Smooth muscle cell (in vitro differentiated cells): ENCODE data around the gene HOXA13. TPM values are rescaled to one million over a fixed set of nuclear protein-coding genes. Genes with fewer than 3 reads are reported as not detected.

Experiments used
- DNase-seq: peaks from one replicate; lab custom pipeline; 2025; ENCODE audit not compliant: unreplicated experiment; lab: John Stamatoyannopoulos, UW
- H2AFZ ChIP-seq: fragments of 200-600 bp; sonication (generic); 2 replicates; pipeline ENCODE4 v1.6.0; 2016; ENCODE audit warnings: antibody characterized with exemption, low read depth, mild to moderate bottlenecking
- H3F3A ChIP-seq: fragments of 200-600 bp; sonication (generic); 2 replicates; pipeline ENCODE4 v1.6.0; 2017; ENCODE audit warnings: antibody characterized with exemption, low read depth
- H3K27ac ChIP-seq: fragments of 200-600 bp; sonication (generic); 2 replicates; pipeline ENCODE4 v1.5.1; 2016; ENCODE audit warnings: low read depth, mild to moderate bottlenecking
- H3K27me3 ChIP-seq: fragments of 200-600 bp; sonication (generic); 2 replicates; pipeline ENCODE4 v1.6.1; 2016; ENCODE audit warnings: low read depth, mild to moderate bottlenecking
- H3K36me3 ChIP-seq: fragments of 200-600 bp; sonication (generic); 2 replicates; pipeline ENCODE4 v1.5.1; 2016; ENCODE audit warnings: low read depth
- H3K4me1 ChIP-seq: fragments of 200-600 bp; sonication (generic); 2 replicates; pipeline ENCODE4 v1.5.1; 2016; ENCODE audit warnings: low read depth
- H3K4me2 ChIP-seq: fragments of 200-600 bp; sonication (generic); 2 replicates; pipeline ENCODE4 v1.6.0; 2016; ENCODE audit warnings: mild to moderate bottlenecking
- H3K4me3 ChIP-seq: fragments of 200-600 bp; sonication (generic); 2 replicates; pipeline ENCODE4 v1.5.1; 2016; ENCODE audit warnings: mild to moderate bottlenecking
- H3K79me2 ChIP-seq: fragments of 200-600 bp; sonication (generic); 2 replicates; pipeline ENCODE4 v1.6.0; 2016; ENCODE audit warnings: low read depth, mild to moderate bottlenecking
- H3K9ac ChIP-seq: fragments of 200-600 bp; sonication (generic); 2 replicates; pipeline ENCODE4 v1.6.0; 2016; ENCODE audit warnings: low read depth
- H3K9me3 ChIP-seq: fragments of 200-600 bp; sonication (generic); replicated peaks from 2 replicates; pipeline ENCODE4 v1.5.1; 2016; ENCODE audit warnings: low read depth
- H4K20me1 ChIP-seq: fragments of 200-600 bp; sonication (generic); 2 replicates; pipeline ENCODE4 v1.6.0; 2016; ENCODE audit warnings: low read depth
- WGBS: methylation state at CpG from one replicate; pipeline ENCODE4 v1.1.7; 2016; ENCODE audit warnings: low lambda C conversion rate; 5-methylcytosine and 5-hydroxymethylcytosine counted together
- polyA plus RNA-seq: library from polyadenylated mRNA; unstranded; fragments of >200 nt; fragmentation: Nextera tagmentation; extraction: Ambion mirVana; gene quantifications from 2 replicates; pipeline ENCODE4 v1.2.1, GENCODE V29; 2016
- total RNA-seq: library from RNA; depleted of rRNA; stranded (reverse); fragments of >200 nt; gene quantifications from 2 replicates; pipeline ENCODE4 v1.2.3, GENCODE V29; 2014
- TF ChIP-seq, protein P1 (sequence below): fragments of 200-600 bp; sonication (generic); IDR thresholded peaks from 2 replicates; pipeline ENCODE4 v1.5.1; 2017; ENCODE audit warnings: borderline replicate concordance, mild to moderate bottlenecking, antibody characterized with exemption; ENCODE audit not compliant: insufficient read depth, poor library complexity, severe bottlenecking

Gene HOXA13
- total and polyA plus RNA-seq, 2 experiments from 2014 or later = 10.0 to 14.2 TPM

GRCh38 chr7:27179503-27180430, 20.1 kb downstream of the HOXA13 start:
- Histone ChIP-seq H3K4me1 (peaks cover 7% of the 10 kb centered on the region), H3K27me3 (no peaks in the 10 kb centered on the region), H3F3A (no peaks in the 10 kb centered on the region), H3K9ac (peak overlapping the region; percentile 75), H3K4me3 (peak overlapping the region; percentile 67), H3K27ac (peak overlapping the region; percentile 95), H3K9me3 (no peaks in the 10 kb centered on the region), H4K20me1 (peaks cover 24% of the 10 kb centered on the region), H3K4me2 (peak overlapping the region; percentile 89), H3K36me3 (no peaks in the 10 kb centered on the region), H3K79me2 (peaks cover 80% of the 10 kb centered on the region), H2AFZ (peak overlapping the region; percentile 74)
- DNase-seq = peak; percentile 71
- 4% methylated on average over 56 of the region's 56 CpGs for WGBS
- TF ChIP-seq, protein P1, sequence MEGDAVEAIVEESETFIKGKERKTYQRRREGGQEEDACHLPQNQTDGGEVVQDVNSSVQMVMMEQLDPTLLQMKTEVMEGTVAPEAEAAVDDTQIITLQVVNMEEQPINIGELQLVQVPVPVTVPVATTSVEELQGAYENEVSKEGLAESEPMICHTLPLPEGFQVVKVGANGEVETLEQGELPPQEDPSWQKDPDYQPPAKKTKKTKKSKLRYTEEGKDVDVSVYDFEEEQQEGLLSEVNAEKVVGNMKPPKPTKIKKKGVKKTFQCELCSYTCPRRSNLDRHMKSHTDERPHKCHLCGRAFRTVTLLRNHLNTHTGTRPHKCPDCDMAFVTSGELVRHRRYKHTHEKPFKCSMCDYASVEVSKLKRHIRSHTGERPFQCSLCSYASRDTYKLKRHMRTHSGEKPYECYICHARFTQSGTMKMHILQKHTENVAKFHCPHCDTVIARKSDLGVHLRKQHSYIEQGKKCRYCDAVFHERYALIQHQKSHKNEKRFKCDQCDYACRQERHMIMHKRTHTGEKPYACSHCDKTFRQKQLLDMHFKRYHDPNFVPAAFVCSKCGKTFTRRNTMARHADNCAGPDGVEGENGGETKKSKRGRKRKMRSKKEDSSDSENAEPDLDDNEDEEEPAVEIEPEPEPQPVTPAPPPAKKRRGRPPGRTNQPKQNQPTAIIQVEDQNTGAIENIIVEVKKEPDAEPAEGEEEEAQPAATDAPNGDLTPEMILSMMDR = peak; percentile 87

GRCh38 chr7:27179030-27179429, 20.9 kb downstream of the HOXA13 start:
- peaks cover 7% of the 10 kb centered on the region for H3K4me1 ChIP-seq
- H2AFZ ChIP-seq = peak overlapping the region; percentile 74
- H3K4me3 ChIP-seq = peak overlapping the region; percentile 67
- no peaks in the 10 kb centered on the region for H3F3A ChIP-seq
- H3K27ac ChIP-seq = peak overlapping the region; percentile 95
- peaks cover 24% of the 10 kb centered on the region for H4K20me1 ChIP-seq
- 17% methylated on average over 14 of the region's 14 CpGs for WGBS
- TF ChIP-seq, protein P1 = no peak
- no peaks in the 10 kb centered on the region for H3K36me3 ChIP-seq
- no peaks in the 10 kb centered on the region for H3K9me3 ChIP-seq
- no peak for DNase-seq
- H3K79me2 ChIP-seq = peaks cover 80% of the 10 kb centered on the region
- H3K9ac ChIP-seq = peak overlapping the region; percentile 75
- H3K4me2 ChIP-seq = peak overlapping the region; percentile 89
- no peaks in the 10 kb centered on the region for H3K27me3 ChIP-seq

DNA sequence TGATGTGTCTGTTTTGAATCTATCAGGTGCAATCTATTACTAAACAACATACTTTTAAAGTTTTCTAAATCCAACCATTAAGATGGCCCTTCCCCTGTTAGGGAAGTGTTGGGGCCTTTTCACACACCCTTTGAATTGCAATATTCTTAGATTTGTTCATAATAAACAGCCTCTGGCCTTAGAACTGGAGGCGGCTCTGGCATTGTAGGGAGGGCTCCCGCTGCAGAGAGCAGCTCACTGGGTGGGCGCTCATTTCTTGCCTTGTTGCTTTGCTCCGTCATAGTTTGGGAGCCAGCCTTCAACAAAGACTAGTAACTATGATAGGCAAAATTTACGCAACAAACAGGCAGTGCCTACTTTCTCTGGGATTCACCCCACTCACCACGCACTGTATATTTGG, 21.5 kb downstream of the HOXA13 start:
- TF ChIP-seq, protein P1 = no peak
- DNase-seq = no peak
- H2AFZ ChIP-seq = no peak overlapping the region
- H3K9me3 ChIP-seq = no peaks in the 10 kb centered on the region
- peaks cover 7% of the 10 kb centered on the region for H3K4me1 ChIP-seq
- peaks cover 23% of the 10 kb centered on the region for H4K20me1 ChIP-seq
- WGBS = 41% methylated on average over 6 of the region's 6 CpGs
- peak overlapping the region; percentile 75 for H3K9ac ChIP-seq
- peak overlapping the region; percentile 95 for H3K27ac ChIP-seq
- no peaks in the 10 kb centered on the region for H3K27me3 ChIP-seq
- H3F3A ChIP-seq = no peaks in the 10 kb centered on the region
- no peaks in the 10 kb centered on the region for H3K36me3 ChIP-seq
- peak overlapping the region; percentile 67 for H3K4me3 ChIP-seq
- H3K4me2 ChIP-seq = peak overlapping the region; percentile 89
- peaks cover 80% of the 10 kb centered on the region for H3K79me2 ChIP-seq
